NCI-H2107 (cell line): Measurements from ENCODE around the gene ABHD14A.
A peak's percentile ranks its signal among the peaks of the same experiment; 100 is the strongest.

Experiments used
- DNase-seq: peaks from one replicate; lab custom pipeline; 2025; lab: John Stamatoyannopoulos, UW

The ABHD14A gene

GRCh38 chr3:51997172-51997571 lies 22.3 kb downstream of the ABHD14A start:
- no peak for DNase-seq

- no peak for DNase-seq
These were observed 23.2 kb downstream of the ABHD14A start for GRCh38 chr3:51997935-51998596.

- no peak for DNase-seq
These were observed 23.9 kb downstream of the ABHD14A start for GRCh38 chr3:51998774-51999173.

GRCh38 chr3:51999846-52000245 lies 25.0 kb downstream of the ABHD14A start:
- no peak for DNase-seq

- DNase-seq = peak; percentile 53
These were observed 26.6 kb downstream of the ABHD14A start for GRCh38 chr3:52001443-52001974.

GRCh38 chr3:52002748-52003147 lies 27.9 kb downstream of the ABHD14A start:
- DNase-seq = no peak

- DNase-seq = no peak
These were observed 29.4 kb downstream of the ABHD14A start for GRCh38 chr3:52004163-52004787.

GRCh38 chr3:52004906-52005395 lies 30.1 kb downstream of the ABHD14A start:
- DNase-seq = no peak

- DNase-seq = peak; percentile 6
These were observed 30.7 kb downstream of the ABHD14A start for GRCh38 chr3:52005571-52005986.

GRCh38 chr3:52006017-52006819 lies 31.4 kb downstream of the ABHD14A start:
- DNase-seq = no peak

GRCh38 chr3:52006820-52007133 lies 31.9 kb downstream of the ABHD14A start:
- no peak for DNase-seq

- DNase-seq = no peak
These were observed 32.4 kb downstream of the ABHD14A start for GRCh38 chr3:52007291-52007690.

GRCh38 chr3:52010431-52010830 lies 35.6 kb downstream of the ABHD14A start:
- no peak for DNase-seq

- DNase-seq = no peak
These were observed 37.8 kb downstream of the ABHD14A start for GRCh38 chr3:52012699-52013098.

- DNase-seq = no peak
These were observed 39.1 kb downstream of the ABHD14A start for GRCh38 chr3:52013802-52014598.

GRCh38 chr3:52014613-52015012 lies 39.7 kb downstream of the ABHD14A start:
- no peak for DNase-seq

- no peak for DNase-seq
These were observed 40.8 kb downstream of the ABHD14A start for GRCh38 chr3:52015438-52016228.

- no peak for DNase-seq
These were observed 42.7 kb downstream of the ABHD14A start for GRCh38 chr3:52017586-52017985.

GRCh38 chr3:52018319-52019000 lies 43.6 kb downstream of the ABHD14A start:
- DNase-seq = no peak

- DNase-seq = no peak
These were observed 44.7 kb downstream of the ABHD14A start for GRCh38 chr3:52019352-52020080.
